GM18519 (cell line): ENCODE results near the gene NCKIPSD.
"Not testable (repeated sequence)": the region's sequence is repeated elsewhere in the genome, so short reads cannot be mapped to it uniquely, and the experiment has no call there.

Experiments used
- ATAC-seq: cut with Tn5 transposase; IDR thresholded peaks from one replicate; pipeline ENCODE4 v1.9.1; 2021; ENCODE audit warnings: mild to moderate bottlenecking, moderate library complexity; ENCODE audit not compliant: unreplicated experiment, low FRiP score

NCKIPSD gene

DNA sequence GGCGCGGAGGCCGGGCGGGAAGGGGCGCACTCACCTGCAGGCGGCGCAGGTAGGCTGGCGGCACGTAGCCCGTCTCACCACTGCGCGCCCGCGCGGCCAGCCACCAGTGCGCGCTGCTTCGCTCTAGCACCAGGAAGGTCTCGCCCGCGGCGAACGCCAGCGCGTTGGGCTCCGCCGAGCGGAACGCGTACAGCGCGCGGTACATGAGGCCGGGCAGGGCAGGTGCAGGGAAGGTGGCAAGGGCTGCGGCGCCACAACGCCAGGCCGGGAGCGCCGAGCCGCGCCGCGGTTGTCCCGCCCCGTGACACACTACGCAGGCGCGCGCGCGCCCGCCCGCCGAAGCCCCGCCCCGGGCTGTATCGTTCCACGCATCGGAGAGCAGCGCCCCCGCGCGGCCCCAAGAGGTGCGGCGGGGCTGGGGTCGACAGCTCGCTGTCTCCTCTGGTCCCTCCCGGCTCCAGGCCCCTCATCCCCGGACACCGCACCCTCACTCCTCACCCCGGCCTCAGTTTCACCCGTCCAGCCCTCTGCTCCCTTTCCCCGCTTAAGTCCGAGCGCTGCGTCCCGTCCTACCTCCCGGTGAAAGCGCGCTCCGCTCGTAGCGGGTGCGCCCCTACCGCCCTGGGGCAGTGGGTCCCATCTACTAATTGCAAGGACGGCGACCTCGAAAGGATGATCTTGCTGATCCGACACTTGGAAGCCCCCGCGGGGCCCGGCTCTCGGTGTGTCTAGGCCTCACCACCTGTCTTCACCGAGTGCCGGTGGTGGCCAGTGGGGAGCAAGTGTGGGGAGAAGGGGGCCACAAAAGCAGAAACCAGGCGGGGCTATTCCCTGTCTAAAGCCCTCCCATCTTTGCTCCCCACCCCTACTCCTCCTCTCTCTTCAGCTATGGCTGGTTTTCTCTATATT, at the start of gene NCKIPSD:
Gene NCKIPSD (minus strand): TSS at position 313 of the 909 bp plus-strand sequence. CDS start 108 bp downstream, at position 205.
- ATAC-seq = peak; percentile 41

DNA sequence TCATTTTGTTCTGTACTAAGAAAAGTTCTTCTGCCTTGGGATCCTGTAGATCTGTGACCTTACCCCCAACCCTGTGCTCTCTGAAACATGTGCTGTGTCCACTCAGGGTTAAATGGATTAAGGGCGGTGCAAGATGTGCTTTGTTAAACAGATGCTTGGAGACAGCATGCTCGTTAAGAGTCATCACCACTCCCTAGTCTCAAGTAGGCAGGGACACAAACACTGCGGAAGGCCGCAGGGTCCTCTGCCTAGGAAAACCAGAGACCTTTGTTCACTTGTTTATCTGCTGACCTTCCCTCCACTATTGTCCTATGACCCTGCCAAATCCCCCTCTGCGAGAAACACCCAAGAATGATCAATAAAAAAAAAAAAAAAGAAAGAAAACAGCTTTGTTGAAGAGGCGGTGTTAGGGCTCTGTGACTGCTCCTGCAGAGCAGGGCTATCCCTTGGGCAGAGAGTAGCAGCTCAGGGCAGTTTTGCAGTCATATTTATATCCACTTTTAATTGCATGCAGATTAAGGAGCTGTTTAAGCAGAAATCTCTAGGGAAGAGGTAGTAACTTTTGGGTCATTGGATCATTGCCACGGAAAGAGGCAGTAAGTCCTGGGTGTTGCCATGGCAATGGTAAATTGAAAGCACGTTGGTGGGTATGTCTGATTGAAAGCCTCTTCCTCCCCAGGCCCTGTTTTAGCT, 49.5 kb upstream of the NCKIPSD start:
- ATAC-seq = not testable (repeated sequence)

DNA sequence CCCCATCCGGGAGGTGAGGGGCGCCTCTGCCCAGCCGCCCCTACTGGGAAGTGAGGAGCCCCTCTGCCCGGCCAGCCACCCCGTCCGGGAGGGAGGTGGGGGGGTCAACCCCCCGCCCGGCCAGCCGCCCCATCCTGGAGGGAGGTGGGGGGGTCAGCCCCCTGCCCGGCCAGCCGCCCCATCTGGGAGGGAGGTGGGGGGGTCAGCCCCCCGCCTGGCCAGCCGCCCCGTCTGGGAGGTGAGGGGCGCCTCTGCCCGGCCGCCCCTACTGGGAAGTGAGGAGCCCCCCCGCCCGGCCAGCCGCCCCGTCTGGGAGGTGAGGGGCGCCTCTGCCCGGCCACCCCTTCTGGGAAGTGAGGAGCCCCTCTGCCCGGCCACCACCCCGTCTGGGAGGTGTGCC, 48.8 kb upstream of the NCKIPSD start:
- not testable (repeated sequence) for ATAC-seq

DNA sequence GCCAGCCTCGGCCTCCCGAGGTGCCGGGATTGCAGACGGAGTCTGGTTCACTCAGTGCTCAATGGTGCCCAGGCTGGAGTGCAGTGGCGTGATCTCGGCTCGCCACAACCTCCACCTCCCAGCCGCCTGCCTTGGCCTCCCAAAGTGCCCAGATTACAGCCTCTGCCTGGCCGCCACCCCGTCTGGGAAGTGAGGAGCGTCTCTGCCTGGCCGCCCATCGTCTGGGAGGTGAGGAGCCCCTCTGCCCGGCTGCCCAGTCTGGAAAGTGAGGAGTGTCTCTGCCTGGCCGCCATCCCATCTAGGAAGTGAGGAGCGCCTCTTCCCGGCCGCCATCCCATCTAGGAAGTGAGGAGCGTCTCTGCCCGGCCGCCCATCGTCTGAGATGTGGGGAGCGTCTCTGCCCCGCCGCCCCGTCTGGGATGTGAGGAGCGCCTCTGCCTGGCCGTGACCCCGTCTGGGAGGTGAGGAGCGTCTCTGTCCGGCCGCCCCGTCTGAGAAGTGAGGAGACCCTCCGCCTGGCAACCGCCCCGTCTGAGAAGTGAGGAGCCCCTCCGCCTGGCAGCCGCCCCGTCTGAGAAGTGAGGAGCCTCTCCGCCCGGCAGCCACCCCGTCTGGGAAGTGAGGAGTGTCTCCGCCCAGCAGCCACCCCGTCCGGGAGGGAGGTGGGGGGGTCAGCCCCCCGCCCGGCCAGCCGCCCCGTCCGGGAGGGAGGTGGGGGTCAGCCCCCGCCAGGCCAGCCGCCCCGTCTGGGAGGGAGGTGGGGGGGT, 48.2 kb upstream of the NCKIPSD start:
- ATAC-seq = not testable (repeated sequence)

DNA sequence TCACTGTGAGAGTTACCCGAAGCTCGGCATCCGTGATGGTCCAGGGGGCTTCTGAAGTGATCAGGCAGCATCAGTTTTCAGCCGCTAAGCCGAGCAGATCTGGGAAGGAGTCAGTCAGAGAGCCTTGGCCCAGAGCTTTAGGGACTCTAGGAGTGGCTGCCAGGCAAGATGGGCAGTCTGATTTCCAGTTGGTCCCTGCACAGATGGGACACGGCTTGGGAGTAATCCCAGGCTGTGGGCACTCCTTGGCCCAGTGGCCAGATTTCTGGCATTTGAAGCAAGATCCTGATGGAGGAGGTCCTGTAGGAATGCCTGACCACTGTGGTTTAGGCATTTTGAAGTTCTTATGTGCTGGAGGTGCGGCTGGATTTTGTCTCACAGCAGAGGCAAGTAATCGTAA, 41.8 kb upstream of the NCKIPSD start:
- ATAC-seq = no peak

DNA sequence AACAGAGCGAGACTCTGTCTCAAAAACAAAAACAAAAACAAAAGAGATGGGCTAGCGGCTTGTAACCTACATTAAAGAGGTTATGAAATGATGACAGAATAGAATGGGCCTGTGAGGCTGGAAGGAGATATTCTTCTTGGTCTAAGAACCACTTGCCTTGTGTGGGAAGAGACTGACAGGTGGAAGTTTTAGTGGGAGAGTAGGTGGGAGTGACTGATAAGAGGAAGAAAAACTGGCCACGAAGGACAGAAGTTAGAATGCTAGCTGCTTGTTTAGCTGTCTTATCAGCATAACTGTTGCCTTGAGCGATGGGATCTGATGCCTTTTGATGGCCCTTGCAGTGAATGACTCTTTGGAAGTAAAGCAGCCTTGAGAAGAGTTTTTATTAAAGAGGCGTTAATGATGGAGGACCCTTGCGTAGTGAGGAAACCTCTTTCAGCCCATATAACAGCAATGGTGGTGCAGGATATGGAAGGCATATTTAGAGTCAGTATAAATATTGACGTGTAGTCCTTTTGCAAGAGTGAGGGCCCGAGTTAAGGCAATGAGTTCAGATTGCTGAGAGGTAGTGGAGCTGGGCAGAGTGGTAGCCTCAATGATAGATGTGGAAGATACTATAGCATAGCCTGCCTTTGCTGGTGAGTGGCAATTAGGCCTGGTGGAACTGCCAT, 39.6 kb upstream of the NCKIPSD start:
- ATAC-seq = not testable (repeated sequence)

DNA sequence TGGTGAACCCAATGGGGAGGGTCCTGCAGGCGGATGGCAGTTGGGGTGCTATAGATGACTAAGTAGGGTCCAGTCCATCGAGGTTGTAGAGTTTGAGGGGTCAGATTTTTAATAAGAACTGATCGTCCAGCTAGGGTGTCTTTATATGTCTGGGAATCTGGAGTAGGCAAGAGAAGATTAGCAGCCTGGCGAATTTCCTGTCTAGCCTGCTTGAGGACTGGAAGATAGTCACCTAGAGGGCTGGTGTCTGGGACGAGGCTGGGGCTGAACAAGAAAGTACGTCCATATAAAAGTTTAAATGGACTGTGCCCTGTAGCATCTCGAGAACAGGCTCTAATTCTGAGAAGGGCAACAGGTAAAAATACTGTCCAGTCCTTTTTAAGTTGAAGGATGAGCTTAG, 38.0 kb upstream of the NCKIPSD start:
- no peak for ATAC-seq

DNA sequence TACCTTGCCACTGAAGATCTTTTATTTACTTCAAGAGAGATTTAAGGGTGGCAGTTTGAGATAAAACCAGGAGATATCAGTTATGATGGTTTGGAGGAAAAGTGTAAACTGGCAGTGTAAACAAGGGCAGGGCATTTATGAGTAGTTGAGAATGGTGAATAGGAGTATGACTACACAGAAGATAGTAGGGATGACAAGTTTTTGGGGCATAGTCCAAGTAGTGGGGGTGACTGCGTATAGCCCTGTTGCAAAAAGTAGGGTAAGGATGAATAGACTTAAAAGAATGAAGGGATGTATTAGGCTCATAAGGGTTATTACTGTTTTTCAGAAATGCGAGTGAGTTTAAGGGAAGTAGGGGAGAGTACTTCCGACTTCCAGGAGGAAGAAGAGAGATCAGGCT, 37.6 kb upstream of the NCKIPSD start:
- ATAC-seq = not testable (repeated sequence)

DNA sequence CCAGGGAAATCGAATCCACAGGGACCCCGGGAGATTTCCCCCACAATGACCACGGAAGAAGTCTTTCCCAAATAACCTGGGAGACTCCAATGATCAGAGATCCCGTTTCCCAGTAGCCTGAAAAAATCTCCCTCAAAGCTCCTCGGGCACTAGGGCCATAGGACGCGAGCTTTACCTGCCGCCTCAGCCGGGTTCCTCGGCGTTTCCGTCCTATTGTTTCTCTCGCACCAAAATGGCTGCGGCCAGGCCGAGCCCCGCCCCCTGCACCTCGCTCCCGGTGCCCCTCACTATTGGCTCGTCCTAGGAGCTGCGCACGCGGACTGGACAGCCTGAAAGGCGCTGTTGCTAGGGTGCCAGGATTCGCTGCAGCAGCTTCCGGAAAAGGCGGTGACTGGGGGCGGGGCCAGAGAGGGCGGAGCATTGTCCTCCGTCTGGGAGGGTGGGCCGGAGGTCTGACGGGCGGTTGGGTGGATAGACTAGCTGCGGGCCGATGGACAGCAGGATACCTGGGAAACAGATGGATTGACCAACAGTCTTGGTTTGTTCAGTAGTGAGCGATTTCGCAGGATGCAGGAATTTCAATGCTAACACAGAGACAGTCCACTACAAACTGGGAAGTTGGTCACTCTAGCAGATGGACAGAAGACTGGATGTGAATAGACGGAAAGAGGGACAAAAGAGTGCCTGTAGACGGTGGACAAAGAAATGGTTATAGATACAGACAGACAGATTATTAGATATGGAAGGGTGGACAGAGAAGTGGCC, 31.4 kb upstream of the NCKIPSD start, which contains the start of gene IP6K2:
Gene IP6K2 (minus strand): TSS at position 240 of the 765 bp plus-strand sequence. CDS start 21,930 bp downstream, outside the sequence.
- peak; percentile 93 for ATAC-seq

DNA sequence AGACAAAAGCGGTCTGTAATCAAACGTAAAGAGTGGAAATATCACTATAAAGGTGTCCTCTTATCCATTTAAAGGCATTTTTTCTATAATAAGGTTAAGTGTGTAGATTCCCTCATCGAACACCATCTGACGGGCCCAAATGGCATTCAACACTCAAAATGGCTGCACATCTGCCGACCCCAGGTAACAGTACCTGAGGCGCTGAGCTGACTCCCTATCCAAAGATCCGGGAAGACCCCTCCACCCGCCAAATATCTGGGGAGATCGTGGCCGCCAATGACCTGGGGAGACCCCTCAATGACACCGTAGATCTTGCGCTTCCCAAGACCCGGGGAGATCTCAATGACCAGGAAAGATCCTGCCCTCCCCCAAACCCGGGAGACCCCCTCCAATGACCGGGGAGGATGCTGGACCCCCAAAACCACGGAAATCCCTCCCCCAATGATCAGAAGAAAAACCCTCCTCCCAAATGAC, 30.8 kb upstream of the NCKIPSD start:
- ATAC-seq = no peak

DNA sequence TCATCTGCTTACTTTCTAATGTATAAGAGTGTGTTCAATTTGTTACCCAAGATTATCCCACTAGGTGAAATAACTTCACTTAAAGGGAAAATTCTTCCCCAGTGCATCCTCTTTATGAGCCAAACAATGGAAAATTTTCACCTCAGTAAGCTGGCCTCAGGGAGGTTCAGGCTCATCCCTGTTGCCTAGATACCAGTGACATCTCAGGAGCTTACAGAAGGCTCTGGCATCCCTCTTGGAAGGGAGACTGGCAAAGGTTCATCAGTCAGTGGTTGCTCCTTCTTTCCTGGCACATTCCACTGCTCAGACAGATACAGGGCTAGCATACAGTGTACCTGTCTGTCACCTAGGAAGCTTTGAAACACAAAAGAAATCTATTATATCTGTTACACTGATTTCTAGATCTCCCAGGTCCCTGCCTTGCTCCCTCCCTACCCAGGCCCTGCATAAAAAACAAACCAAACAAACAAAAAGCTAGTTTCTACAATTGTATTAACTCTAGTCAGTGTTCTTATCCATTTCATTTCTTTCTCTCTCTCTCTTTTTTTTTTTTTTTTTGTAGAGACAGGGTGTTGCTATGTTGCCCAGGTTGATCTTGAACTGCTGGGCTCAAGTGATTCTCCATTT, 29.6 kb upstream of the NCKIPSD start:
- ATAC-seq = no peak

DNA sequence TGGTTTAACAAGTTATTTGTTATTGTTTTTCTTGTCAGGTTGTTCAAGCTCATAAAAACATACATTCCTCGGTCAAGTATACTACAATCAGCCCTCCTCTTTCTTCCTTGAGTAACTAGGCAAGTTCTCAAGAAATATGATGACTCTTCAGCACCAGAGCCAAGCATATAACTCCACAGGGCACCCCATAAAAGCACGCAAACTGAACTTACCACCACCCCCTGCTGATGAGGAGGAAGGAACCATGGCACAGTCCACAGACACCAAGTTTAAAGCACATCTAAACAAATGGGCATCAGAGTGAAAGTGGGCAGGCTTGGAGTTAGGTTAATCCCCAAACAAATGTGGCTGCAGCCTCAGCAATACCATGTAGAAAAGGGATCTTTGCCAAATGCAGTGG, 26.0 kb upstream of the NCKIPSD start:
- no peak for ATAC-seq

DNA sequence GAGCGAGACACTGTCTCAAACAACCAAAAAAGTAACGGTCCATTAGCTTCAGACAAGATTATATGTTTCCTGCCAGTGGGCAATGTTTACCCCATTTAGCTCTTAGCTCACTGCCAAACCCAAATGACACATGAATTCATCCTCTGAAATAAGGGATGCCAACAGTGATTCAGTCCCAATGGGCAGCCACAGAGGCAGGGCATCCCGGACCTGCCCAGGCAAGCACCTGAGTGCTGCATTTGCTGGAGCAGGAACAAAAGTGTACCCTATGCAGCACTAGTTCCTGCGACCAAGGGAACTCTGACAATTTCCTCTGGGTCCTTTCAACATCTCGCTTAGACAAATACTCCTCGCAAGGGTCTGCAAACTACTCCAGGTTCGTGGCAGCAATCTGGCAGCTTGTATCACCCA, 23.3 kb upstream of the NCKIPSD start:
- ATAC-seq = no peak

DNA sequence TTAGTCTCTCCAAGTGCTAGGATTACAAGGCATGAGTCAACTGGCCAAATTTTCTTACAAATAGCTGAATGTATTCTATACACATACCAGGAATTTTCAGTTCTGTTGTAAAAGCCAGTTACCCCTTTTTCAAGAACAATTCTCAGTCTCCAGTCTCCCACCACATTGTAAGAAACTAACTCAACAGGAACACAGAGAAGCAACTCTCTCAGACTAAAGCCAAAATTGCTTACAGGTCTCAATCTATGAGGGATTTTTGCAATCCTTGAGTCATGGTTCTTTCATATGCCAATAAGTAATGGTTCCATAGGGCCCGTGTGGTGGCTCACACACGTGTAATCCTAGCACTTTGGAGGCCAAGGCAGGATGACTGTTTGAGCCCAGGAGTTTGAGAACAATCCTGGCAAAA, 22.8 kb upstream of the NCKIPSD start:
- no peak for ATAC-seq

DNA sequence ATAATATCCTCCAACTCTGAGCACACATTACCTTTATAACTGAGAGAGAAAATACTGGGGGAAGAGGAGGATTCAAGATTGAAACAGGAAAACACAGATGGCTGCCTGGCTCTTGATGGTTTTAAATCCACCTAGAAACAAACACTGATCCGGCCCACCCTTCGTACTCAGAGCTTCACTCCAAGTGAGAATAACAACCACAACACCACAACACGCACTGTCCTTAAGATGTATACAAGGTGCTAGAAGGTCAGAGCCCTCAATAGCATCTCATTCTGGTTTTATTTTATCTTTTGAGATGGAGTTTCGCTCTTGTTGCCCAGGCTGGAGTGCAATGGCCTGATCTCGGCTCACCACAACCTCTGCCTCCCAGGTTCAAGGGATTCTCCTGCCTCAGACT, 21.4 kb upstream of the NCKIPSD start:
- ATAC-seq = no peak

DNA sequence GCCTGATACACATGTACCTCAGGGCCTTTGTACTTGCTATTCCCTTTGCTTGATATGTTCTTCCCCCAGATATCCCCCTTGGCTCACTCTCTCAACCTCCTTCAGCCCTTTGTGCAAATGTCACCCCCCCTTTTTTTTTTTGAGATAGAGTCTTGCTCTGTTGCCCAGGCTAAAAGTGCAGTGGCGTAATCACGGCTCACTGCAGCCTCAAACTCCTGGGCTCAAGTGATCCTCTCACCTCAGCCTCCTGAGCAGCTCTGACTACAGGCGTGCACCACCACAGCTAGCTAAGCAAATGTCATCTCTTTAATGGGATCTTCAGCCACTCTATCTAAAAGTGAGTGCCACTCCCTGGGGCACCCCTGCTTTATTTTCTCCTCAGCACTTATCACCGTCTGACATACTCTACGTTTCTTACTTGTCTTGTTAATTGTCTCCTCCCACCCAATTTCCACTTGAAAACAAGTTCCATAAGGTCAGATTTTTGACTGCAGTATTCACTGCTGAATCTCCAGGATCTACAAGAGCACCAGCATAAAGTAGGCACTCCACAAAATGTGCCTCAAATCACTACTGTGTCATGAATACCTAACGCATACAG, 16.7 kb upstream of the NCKIPSD start:
- ATAC-seq = no peak

DNA sequence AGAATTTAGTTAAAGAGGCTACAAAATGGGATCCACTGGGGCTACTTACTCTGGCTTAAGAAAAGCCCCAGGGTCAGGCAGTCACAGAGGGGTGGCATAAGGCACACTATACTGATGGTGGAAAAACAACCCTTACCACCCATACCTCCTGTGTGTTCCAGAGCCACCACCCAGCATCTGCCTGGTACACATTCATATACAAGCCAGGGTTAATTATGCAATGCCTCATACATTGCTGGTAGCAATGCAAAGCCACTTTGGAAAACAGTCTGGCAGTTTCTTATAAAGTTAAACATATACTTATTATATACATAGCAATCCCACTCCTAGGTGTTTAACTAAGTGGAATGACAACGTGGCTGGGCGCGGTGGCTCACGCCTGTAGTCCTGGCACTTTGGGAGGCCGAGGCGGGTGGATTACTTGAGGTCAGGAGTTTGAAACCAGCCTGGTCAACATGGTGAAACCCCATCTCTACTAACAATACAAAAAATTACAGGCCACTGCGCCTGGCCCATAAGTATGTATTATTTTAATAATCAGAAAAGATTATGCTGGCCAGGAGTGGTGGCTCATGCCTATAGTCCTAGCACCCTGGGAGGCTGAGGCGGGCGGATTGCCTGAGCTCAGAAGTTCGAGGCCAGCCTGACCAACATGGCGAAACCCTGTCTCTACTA, 15.2 kb upstream of the NCKIPSD start:
- ATAC-seq = no peak

DNA sequence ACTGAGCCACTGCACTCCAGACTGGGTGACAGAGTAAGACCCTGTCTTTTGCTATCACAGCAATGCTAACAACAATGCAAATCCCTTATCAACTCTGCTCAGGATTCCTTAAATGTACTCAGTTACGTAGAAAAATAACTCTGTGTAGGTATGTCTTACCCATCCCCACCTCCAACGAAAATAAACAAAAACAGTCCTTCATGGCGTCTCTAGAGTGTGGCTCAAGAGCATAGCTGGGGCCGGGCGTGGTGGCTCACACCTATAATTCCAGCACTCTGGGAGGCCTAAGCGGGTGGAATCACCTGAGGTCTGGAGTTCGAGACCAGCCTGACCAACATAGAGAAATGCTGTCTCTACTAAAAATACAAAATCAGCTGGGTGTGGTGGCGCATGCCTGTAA, 13.2 kb upstream of the NCKIPSD start:
- ATAC-seq = no peak
